GM20000 (cell line): ENCODE results near the gene APIP.

ENCODE experiments used
- DNase-seq: peaks from one replicate; pipeline ENCODE4 v3.0.0; 2012; ENCODE audit warnings: low spot score
- CTCF ChIP-seq: IDR thresholded peaks from 2 replicates; pipeline ENCODE4 v1.5.1; 2012; ENCODE audit warnings: mild to moderate bottlenecking, control low read depth; ENCODE audit errors: extremely low read depth, missing control alignments

Gene APIP

GRCh38 chr11:34936945-34937629 lies 20.9 kb upstream of the APIP start:
- no peak for TF ChIP-seq CTCF

DNA sequence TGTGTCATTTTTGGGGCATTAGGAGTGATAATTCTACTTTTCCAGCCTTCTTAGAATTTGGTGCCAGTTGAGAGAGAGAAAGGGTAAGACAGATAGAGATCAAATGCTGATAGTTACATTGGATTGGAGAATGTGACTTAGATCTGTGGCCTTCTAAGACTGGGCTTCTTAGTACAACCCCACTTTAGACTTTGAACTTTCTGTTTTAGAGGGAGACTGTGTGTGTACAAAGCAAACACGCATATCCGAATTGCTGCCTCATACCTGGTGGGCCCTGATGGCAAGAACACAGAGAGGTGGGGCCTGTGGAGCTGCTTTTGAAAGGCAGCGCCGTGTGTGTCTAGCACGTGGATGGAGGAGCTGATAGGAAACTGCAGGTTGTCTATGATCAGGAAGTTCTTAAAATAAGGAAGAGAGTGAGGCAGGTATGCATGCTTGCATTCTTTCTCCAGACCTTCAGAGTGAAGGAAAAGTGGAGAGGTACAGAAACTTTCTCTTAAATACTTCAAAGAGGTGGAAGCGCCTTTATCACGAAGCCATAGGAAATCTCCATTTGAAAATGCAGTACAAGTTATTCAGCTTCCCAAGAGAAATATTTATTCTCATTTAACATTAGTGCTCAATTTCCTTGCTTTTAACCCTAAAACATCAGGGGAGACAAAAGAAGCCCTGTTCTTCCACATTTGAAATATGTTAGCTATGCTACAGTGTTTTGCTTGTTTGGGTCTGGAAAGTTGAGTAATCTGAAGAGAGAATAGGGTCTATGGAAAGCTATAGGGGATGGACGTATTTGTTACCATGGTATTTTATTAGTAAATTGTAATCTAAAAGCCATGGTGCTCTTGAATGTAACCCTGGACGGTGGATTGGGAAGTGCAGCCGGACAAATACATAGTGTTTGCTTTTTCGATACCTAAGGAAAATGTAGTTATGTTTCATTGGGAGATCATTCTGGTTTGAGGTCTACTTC lies 13.9 kb upstream of the APIP start:
- no peak for DNase-seq
- TF ChIP-seq CTCF: no peak

More at GRCh38 chr11:34936945-34937629, 20.9 kb upstream of the APIP start:
- DNase-seq: no peak

DNA sequence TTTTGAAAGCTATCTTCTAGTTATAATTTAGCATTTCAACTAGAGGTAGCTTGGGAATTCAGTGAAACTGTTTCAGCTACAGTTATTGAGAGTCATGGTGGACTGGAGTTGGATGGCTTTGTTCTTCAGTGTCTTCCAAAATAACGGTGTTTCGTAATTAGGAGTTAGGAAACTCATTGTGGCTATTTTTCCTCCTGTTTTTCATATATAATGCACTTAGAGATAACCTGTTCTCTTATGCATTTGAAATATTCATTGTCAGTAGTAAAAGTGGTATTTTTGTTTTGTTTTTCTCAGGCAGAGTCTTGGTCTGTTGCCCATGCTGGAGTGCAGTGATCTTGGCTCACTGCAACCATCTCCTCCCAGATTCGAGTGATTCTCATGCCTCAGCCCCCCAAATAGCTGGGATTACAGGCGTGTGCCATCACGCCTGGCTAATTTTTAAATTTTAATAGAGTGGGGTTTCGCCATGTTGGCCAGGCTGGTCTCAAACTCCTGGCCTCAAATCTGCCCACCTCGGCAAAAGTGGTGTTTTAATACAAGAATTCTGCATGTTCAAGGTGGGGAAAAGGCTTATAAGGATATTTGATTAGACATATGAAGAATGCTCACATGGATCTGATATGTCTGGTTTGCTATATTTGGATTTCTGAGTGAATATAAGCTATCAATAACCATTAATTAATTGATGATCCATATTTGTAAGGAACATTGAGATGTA lies 12.9 kb upstream of the APIP start:
- no peak for DNase-seq

GRCh38 chr11:34928268-34928959 lies 12.2 kb upstream of the APIP start:
- no peak for DNase-seq
- no peak for TF ChIP-seq CTCF

More for the DNA sequence above, 12.9 kb upstream of the APIP start:
- TF ChIP-seq CTCF: no peak

- no peak for TF ChIP-seq CTCF
Measured at GRCh38 chr11:34926831-34927132, 10.6 kb upstream of the APIP start.

GRCh38 chr11:34926101-34926830 lies 10.1 kb upstream of the APIP start:
- peak; percentile 49 for TF ChIP-seq CTCF
- DNase-seq: peak; percentile 21

More at GRCh38 chr11:34926831-34927132, 10.6 kb upstream of the APIP start:
- no peak for DNase-seq
